Ectodermal cell (in vitro differentiated cells): Measurements from ENCODE around the gene UBA52.
"Not testable (repeated sequence)": the region's sequence is repeated elsewhere in the genome, so short reads cannot be mapped to it uniquely, and the experiment has no call there.

Source experiments
- H3K27ac ChIP-seq: 2 replicates; pipeline ENCODE4 v1.7.0; 2013; ENCODE audit warnings: mild to moderate bottlenecking, low read depth, low read length; ENCODE audit not compliant: insufficient read depth, poor library complexity, severe bottlenecking
- H3K27me3 ChIP-seq: 2 replicates; pipeline ENCODE4 v1.7.0; 2013; ENCODE audit warnings: mild to moderate bottlenecking, low read length; ENCODE audit not compliant: insufficient read depth, control insufficient read depth, poor library complexity, severe bottlenecking
- H3K36me3 ChIP-seq: one replicate; pipeline ENCODE4 v1.7.0; 2013; ENCODE audit warnings: low read length; ENCODE audit not compliant: control insufficient read depth, insufficient read depth
- H3K4me1 ChIP-seq: one replicate; pipeline ENCODE4 v1.7.0; 2013; ENCODE audit warnings: low read length; ENCODE audit not compliant: control insufficient read depth, insufficient read depth
- H3K4me3 ChIP-seq: 2 replicates; pipeline ENCODE4 v1.7.0; 2013; ENCODE audit warnings: low read depth, low read length, control low read depth; ENCODE audit not compliant: insufficient read depth
- H3K9me3 ChIP-seq: 2 replicates; pipeline ENCODE4 v1.7.0; 2013; ENCODE audit warnings: mild to moderate bottlenecking, low read length, moderate library complexity; ENCODE audit not compliant: control insufficient read depth
- WGBS, 2 experiments: methylation state at CpG; one replicate each; pipeline ENCODE4 v1.1.7; 2013; ENCODE audit warnings: missing lambda C conversion rate in 2 of 2; 5-methylcytosine and 5-hydroxymethylcytosine counted together

UBA52 gene

DNA sequence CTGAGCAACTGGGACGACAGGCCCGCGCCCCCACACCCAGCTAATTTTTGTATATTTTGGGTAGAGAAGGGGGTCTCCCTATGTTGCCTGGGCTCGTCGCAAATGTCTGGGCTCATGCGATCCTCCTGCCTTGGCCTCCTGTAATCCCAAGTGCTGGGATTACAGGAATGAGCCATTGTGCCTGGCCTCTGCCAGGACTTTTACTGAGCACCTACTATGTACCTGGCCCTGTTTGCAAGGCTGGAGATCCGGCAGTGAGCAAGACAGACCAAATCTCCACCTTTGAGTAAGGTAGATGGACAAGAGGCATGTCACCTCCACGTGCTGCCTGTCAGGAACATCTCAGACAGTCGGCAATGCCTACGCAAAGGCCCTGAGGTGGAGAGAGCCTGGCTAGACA lies 35.2 kb upstream of the UBA52 start:
- Histone ChIP-seq H3K27me3 (no peaks in the 10 kb centered on the region), H3K9me3 (no peaks in the 10 kb centered on the region), H3K36me3 (peaks cover 44% of the 10 kb centered on the region), H3K4me3 (no peak overlapping the region), H3K27ac (no peak overlapping the region), H3K4me1 (no peaks in the 10 kb centered on the region)
- WGBS, 2 experiments: 97% methylated on average over 10 of the region's 10 CpGs

DNA sequence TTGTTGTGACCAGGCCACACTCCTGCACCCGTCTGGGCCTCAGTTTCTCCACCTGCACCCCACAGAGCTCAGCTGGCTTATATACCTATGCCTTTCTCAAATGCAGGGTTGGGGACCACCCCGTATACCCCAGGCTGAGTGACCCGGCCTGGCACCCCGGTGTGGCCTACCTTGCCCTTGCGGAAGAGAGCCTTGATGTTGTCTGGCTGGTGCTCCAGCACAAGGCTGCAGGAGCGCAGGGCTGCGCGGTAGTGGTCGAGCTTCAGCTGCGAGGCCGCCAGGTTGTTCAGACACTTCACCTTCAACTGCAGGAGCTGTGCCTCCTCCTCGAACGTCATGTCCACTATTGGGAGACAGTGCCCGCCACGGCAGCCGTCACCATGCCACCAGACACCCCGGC lies 34.2 kb upstream of the UBA52 start:
- no peak overlapping the region for H3K27ac ChIP-seq
- H3K9me3 ChIP-seq: no peaks in the 10 kb centered on the region
- H3K36me3 ChIP-seq: peaks cover 45% of the 10 kb centered on the region
- no peak overlapping the region for H3K4me3 ChIP-seq
- no peaks in the 10 kb centered on the region for H3K27me3 ChIP-seq
- H3K4me1 ChIP-seq: no peaks in the 10 kb centered on the region
- WGBS, 2 experiments: 96 to 97% methylated on average over 17 of the region's 17 CpGs

DNA sequence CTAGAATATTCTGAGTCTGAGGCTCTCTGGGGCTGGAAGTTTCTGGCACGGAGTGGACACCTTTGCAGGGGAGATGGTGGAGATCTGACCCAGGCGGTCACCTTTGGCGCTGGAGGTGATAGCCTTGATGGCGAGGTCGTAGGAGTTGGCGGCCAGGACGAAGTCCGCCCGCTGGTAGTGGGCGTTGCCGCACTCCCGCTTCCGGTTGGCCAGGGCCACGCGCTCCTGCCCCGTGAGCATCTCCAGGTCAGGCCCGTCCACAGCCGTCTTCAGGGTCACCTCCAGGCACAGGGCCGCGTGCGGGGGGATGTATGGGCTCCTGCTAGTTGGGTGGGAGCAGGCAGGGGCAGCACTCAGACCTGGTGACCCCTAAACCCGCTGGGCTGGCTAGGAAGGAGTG lies 33.5 kb upstream of the UBA52 start:
- no peaks in the 10 kb centered on the region for H3K9me3 ChIP-seq
- no peak overlapping the region for H3K27ac ChIP-seq
- no peaks in the 10 kb centered on the region for H3K27me3 ChIP-seq
- H3K4me3 ChIP-seq: no peak overlapping the region
- H3K36me3 ChIP-seq: peaks cover 45% of the 10 kb centered on the region
- whole genome bisulfite sequencing, 2 experiments: 95 to 97% methylated on average over 22 of the region's 22 CpGs
- H3K4me1 ChIP-seq: no peaks in the 10 kb centered on the region

DNA sequence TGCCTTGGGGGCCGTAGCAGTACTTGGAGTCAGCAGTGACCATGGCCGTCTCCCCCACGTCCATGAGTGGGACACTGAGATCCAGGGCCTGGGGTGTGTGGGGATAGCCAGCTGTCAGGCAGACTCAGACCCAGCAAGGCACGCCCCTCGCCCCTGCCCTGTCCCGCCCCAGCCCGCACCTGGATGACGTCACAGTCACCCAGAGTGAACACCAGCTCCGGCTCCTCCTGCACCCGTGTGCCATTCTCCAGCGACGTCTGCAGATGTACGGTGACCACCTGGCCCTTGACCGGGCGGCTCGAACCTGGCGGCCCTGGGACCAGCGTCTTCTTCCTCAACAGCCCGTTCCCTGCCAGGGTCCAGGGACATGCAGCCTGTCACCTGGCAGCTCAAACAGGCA lies 32.3 kb upstream of the UBA52 start:
- Histone ChIP-seq H3K4me3 (no peak overlapping the region), H3K4me1 (no peaks in the 10 kb centered on the region), H3K9me3 (no peaks in the 10 kb centered on the region), H3K27me3 (no peaks in the 10 kb centered on the region), H3K36me3 (peaks cover 45% of the 10 kb centered on the region), H3K27ac (no peak overlapping the region)
- WGBS, 2 experiments: 95 to 96% methylated on average over 19 of the region's 19 CpGs

DNA sequence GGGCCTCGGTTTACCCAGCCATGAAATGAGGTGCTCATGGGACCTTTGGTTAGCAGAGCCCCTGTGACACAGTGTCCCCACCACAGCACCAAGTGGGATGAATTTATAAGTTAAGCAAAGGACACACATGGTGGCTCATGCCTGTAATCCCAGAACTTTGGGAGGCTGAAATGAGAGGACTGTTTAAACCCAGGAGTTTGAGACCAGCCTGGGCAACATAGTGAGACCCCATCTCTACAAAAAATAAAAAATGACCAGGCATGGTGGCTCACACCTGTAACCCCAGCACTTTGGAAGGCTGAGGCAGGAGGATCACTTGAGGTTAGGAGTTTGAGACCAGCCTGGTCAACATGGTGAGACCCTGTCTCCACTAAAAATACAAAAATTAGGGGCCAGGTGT lies 31.5 kb upstream of the UBA52 start:
- not testable (repeated sequence) for H3K4me1 ChIP-seq, H3K4me3 ChIP-seq, H3K27me3 ChIP-seq, H3K9me3 ChIP-seq, H3K27ac ChIP-seq
- 96% methylated on average over 1 of the region's 1 CpG for WGBS, 2 experiments
- H3K36me3 ChIP-seq: peaks cover 45% of the 10 kb centered on the region

DNA sequence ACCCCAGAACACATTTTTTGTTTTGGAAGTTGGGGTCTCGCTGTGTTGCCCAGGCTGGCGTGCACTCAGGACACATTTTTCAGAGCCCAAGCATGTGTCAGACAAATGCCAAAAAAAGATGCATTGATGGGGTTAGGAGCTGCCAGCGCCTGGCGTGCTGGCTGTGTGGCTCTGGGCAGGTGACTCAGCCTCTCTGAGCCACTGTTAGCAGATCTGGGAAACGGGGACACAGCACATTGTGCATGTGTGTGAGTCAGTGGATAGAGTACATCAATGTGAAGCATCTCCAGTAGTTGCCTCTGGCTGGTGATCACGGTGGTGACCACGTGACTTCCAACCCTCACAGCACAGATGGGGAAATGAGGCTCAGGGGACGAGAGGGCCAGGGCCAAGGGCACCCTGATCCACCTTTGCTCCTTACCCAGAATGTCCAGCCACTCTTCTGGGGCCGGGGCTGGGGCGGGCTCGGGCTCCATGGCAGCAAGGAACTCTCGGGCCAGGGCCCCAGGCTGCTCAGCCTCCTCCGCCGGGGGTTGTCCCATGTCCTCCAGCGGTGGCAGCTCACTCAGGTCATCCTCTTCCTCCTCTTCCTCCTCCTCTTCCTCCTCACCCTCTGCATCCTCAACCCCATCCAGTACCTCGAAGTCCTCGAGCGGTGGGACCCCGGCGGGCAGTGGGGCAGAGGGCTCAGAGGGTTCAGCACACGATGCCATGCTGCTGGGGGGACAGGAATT lies 30.2 kb upstream of the UBA52 start:
- 94 to 95% methylated on average over 21 of the region's 21 CpGs for WGBS, 2 experiments
- H3K4me3 ChIP-seq: no peak overlapping the region
- H3K27ac ChIP-seq: no peak overlapping the region
- peaks cover 37% of the 10 kb centered on the region for H3K36me3 ChIP-seq
- H3K4me1 ChIP-seq: no peaks in the 10 kb centered on the region
- H3K9me3 ChIP-seq: no peaks in the 10 kb centered on the region
- H3K27me3 ChIP-seq: no peaks in the 10 kb centered on the region

DNA sequence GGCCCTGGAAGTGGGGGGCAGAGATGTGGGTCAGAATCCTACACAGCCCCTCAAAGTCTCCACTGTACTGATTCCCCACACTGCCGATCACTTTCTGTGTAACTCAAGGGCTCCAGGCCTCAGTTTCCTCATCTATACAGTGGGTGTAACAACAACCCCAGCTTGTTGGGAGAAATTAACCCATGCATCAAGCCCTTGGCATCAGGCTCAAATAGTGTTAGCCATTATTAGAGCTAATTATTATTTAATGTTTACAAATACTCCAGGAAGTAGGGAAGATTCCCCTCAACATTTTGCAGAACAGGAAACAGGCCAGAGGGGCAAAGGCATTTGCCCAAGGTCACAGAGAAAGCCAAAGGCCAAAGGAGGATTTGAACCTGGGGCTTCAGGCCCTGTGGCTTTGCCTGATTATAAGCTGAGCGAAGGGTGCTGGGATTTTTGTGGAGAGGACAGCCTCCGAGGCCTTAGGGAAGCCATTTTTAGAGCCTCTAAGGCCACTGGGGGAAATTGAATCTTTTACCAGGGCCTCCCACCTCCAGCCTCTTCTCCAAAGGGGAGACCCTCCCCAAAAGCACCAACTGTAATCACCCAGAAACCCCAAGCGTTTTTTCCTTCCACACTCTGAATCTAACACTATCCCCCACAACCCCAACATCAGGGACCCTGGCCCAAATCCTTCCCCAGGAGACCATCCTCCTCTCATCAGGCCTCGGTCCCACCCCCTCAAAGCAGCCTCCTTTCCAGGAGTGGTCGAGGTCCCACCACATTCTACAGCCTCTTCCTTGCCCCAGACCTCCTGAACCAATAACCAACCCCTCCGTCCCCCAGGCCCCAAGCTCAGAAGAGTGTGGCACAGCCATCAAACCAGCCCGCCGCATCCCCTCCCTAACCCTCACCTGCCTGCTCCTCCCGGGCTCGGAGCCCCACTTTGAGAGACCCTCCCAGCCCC lies 29.4 kb upstream of the UBA52 start:
- Histone ChIP-seq H3K27me3 (no peaks in the 10 kb centered on the region), H3K4me3 (peak overlapping the region; percentile 47), H3K4me1 (no peaks in the 10 kb centered on the region), H3K27ac (no peak overlapping the region), H3K36me3 (peaks cover 28% of the 10 kb centered on the region), H3K9me3 (no peaks in the 10 kb centered on the region)
- 33% methylated on average over 11 of the region's 11 CpGs for WGBS, 2 experiments

DNA sequence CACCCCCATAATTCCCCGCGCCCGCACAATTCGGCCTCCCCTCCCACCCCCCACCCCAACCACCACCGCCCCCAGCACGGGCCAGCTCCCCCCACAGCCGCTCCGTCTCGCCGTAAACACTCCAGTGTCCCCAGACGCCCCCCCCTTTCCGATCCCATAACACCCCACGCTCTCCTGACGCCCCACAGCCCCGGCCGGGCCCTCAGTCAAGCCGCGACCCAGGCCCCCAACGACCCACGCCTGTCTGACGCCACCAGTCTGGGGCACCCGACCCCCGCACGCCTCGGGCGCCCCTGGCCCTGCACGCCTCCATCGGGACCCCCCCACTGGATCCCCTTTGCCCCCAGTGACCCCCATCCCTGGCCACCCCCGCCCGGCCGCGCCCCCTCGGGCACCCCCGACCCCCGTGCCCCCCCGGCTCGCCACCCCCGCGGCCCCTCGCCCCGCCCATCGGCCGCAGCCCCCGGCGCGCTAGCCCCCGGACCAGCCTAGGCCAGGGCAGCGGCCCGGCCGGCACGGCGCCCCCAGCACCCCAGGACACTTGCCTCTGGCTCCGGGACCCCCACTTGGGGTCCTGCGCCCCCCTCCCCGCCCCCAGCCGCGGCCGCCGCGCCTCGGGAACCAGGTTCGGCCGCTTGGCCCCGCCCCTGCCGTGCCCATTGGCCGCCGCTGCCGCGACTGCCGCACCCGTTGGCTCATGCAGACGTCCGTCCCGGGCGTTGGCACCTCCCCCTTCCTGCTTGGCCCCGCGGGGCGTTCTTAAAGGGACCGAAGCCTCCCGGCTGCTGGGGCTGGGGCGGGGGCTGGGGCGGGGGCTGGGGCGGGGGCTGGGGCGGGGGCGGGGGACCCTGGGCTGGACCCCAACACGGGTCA lies 28.5 kb upstream of the UBA52 start, which contains the start of gene FKBP8:
TSS of gene FKBP8 (minus strand) at position 633 of the 873 bp plus-strand sequence. CDS start 1,603 bp downstream, outside the sequence.
- Histone ChIP-seq H3K4me1 (no peaks in the 10 kb centered on the region), H3K36me3 (peaks cover 22% of the 10 kb centered on the region), H3K9me3 (no peaks in the 10 kb centered on the region), H3K27me3 (no peaks in the 10 kb centered on the region), H3K27ac (no peak within 1 kb of the TSS), H3K4me3 (peak within 1 kb of the TSS; percentile 47)
- WGBS, 2 experiments: 0% methylated on average over 81 of the region's 86 CpGs

DNA sequence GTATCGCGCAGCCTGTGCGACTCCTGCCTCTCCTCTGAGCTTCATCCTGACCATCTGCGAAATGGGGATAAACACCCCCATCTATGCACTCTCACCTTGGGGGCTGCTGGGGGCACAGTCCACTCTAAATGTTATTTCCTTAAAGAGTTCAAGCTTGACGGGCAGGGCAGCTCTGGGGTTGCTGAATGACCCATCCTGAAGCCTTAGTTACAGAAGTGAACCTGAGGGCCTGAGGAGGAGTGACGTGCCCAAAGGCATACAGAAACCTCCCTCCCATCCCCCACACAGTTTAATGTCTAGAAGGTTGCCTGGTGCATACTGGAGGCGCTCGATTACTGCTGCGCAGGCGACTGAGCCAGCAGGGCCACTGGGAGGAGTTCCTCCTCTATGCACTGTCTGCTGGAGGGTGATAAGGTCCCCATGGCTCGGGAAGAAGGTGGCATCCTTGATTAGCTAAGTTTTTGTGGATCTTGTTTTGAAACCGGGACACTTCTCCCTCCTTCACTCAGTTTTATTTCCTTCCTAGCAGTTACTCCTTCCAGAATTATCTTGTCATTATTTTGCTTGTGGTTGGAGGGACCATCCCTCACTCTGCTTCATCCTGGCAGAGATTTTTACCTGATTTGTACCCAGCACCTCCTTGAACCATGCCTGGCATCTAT lies 27.7 kb upstream of the UBA52 start:
- H3K36me3 ChIP-seq: peaks cover 22% of the 10 kb centered on the region
- no peaks in the 10 kb centered on the region for H3K4me1 ChIP-seq
- no peaks in the 10 kb centered on the region for H3K27me3 ChIP-seq
- H3K27ac ChIP-seq: no peak overlapping the region
- WGBS, 2 experiments: 14 to 15% methylated on average over 11 to 12 of the region's 12 CpGs
- H3K4me3 ChIP-seq: peak overlapping the region; percentile 37
- no peaks in the 10 kb centered on the region for H3K9me3 ChIP-seq
